Measurements from ENCODE around the gene OTOL1.

The OTOL1 gene

DNA sequence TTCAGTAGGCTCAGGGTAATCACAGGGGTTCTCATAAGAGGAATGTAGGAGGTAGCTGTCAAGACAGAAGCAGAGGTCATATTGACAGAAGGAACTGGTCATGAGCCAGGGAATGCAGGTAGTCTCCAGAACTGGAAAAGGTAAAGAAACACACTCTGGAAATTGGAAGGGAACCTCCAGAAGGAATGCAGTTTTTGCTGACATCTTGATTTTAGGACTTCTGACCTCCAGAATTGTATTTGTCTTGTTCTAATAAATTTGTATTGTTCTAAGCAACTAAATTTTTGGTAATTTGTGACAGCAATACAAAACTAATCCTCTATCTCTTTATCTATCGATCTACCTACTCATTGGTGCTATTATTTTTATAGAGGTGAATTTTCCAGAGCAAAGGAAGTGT lies 49.2 kb downstream of the OTOL1 start:
- DNase-seq = no peak

DNA sequence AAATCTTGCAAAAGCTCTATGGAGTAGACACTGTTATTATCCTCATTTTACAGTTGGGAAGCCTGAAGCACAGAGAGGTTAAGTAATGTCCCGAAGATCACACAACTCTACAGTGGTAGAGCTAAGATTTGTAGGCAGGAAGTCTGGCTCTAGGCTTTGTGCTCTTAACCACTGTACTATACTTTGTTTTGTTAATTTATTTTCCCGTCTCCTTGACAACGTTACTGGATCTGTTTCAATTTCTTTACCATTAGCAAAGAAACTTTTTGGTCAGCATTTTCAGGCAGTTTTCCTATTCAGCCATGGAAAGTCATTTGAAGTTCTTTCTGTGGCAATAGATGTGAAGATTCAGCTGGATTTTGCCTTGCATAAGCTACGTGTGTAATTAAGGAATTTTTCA lies 51.7 kb downstream of the OTOL1 start:
- DNase-seq = no peak

DNA sequence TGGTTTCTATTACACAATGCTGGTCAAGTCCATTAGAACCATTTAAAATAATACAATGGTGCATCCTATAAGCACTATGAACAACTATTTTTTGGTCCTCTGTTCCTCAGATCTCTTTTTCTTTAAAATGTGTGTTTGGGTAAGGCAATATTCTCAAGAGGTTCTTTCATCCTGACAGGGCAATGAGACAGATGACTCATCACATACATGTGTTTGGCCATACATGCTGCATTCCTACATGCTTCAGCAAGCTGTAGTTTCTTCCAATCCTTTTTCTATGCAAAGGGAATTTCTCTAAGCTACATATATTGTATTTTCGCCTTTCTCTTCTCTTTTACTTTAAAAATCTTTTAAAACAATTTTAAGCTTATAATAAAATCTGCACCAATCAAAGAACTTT lies 52.7 kb downstream of the OTOL1 start:
- DNase-seq = no peak

DNA sequence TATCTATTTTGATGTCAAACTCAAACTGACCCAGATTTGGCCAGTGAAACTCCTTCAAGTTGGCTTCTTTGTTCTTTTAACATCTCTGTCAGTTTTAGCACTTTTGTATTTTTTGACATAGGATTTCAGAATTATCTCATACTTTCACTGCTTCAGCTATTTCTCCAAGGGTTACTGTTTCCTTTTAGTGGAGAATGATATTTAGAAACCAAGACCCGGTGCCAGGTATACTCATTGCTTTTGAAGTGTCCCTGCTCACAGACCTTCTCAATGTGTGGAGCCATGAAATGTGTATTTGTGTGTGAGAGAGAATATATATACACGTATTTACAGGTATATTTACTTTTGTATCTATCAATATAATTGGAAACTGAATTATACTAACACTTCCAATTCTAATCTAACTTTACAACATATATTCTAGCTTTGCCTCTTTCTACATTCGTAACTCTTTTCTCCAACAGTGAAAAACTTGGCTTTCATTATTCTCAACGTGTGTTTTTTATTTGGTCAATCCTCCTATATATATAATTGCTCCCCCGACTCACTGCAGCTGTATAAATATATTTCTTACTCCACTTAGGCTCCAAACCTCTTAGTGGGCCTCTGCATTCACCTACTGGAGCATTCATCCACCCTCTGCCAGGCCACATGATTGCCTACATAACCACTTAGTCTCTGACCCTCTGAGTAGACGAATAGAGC lies 54.0 kb downstream of the OTOL1 start:
- no peak for DNase-seq

DNA sequence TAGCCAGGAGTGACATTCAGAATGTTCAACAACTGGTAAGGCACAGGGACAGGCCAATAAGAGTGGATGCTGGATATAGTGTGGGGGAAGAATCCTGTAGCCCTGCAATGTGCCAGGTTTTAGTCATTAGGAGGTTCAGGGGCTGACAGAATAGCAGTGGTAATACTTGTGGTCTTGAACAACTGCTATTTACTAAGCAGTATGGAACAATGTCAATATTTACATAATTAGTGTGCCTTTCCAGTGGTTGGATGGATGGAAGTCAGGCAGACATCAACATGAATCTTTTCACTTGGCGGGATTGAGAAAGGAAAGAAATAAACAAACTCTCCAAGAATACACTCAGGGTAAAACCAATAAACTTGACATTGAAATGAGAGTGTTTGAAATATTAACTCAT lies 55.1 kb downstream of the OTOL1 start:
- DNase-seq = no peak

DNA sequence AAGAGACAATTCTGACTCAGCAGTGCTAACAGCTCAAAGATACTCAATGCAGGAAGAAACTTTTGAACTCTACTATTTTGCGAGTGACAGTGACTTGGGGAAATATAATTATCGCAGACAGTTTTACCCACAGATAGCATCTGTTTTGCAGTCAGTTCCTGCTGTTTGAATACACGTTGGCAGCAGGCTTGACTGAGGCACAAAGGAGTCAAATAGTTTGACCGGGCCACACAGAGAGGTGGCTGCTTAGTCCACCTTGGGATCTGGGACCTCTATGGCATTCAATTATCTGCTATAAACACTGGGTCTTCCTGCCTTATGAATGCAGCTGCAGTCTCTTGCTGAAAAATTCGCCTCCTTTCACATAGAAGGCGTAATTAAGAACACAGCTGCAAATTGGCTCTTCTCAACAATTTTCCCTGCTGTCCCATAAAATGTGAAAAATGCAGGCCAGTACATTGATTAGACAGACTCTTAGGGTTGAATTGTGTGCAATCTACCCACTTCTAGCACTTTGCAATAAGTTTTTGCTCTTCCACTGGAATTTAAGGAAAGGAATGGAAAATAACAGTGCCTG lies 56.5 kb downstream of the OTOL1 start:
- no peak for DNase-seq

Measured in CD4-positive, alpha-beta T cell treated with Interleukin-6 for 4 hours (primary cell).